Activated CD4-positive, alpha-beta T cell treated with anti-CD3 and anti-CD28 coated beads for 36 hours (primary cell): Measurements from ENCODE around the gene YIPF2. TPM values are rescaled to one million over a fixed set of nuclear protein-coding genes. Genes with fewer than 3 reads are reported as not detected.

Experiments used
- ATAC-seq: fragments of 200-7000 bp; cut with Tn5 transposase; one replicate; pipeline ENCODE4 v1.10.0; 2021; ENCODE audit warnings: mild to moderate bottlenecking, moderate library complexity
- CTCF ChIA-PET: fragments of 350-600 bp; sonication (Branson Sonifier 250); formaldehyde crosslinking; loops from one replicate; lab custom pipeline; 2021; ENCODE audit warnings: antibody characterized with exemption; lab: Charles Lee
- POLR2A ChIA-PET: fragments of 350-600 bp; sonication (Branson Sonifier 250); formaldehyde crosslinking; loops from one replicate; lab custom pipeline; 2021; ENCODE audit warnings: antibody characterized with exemption, inconsistent platforms; lab: Charles Lee
- DNase-seq: peaks from one replicate; pipeline ENCODE4 v3.0.0-alpha.2; 2020
- H3K27ac Mint-ChIP-seq: one replicate; pipeline ENCODE4 v1.8.0; 2021; ENCODE audit warnings: mixed read lengths
- H3K27me3 Mint-ChIP-seq: one replicate; pipeline ENCODE4 v1.8.0; 2021; ENCODE audit warnings: mixed read lengths
- H3K36me3 Mint-ChIP-seq: one replicate; pipeline ENCODE4 v1.8.0; 2021; ENCODE audit warnings: low read depth, mixed read lengths
- H3K4me1 Mint-ChIP-seq: one replicate; pipeline ENCODE4 v1.8.0; 2021; ENCODE audit warnings: mixed read lengths
- H3K4me3 Mint-ChIP-seq: one replicate; pipeline ENCODE4 v1.8.0; 2021; ENCODE audit warnings: mild to moderate bottlenecking, moderate library complexity, mixed read lengths
- H3K9me3 Mint-ChIP-seq: one replicate; pipeline ENCODE4 v1.8.0; 2021; ENCODE audit warnings: low read depth, mixed read lengths
- intact Hi-C, 2 experiments: fragments of 100-400 bp; cut with DNase I in 1 of 2; cut with micrococcal nuclease in 1 of 2; formaldehyde crosslinking; loops; one replicate each; pipeline versions ENCODE4 v1.14.2 to v1.15.1; 2022 to 2024; cut with DNase I, micrococcal nuclease
- total RNA-seq, 2 experiments: library from RNA; stranded (reverse); gene quantifications; one replicate each; pipeline ENCODE4 v1.2.3, GENCODE V29; 2021

YIPF2 gene
- total RNA-seq, 2 experiments from 2014 or later, result 15.8 to 21.3 TPM

DNA sequence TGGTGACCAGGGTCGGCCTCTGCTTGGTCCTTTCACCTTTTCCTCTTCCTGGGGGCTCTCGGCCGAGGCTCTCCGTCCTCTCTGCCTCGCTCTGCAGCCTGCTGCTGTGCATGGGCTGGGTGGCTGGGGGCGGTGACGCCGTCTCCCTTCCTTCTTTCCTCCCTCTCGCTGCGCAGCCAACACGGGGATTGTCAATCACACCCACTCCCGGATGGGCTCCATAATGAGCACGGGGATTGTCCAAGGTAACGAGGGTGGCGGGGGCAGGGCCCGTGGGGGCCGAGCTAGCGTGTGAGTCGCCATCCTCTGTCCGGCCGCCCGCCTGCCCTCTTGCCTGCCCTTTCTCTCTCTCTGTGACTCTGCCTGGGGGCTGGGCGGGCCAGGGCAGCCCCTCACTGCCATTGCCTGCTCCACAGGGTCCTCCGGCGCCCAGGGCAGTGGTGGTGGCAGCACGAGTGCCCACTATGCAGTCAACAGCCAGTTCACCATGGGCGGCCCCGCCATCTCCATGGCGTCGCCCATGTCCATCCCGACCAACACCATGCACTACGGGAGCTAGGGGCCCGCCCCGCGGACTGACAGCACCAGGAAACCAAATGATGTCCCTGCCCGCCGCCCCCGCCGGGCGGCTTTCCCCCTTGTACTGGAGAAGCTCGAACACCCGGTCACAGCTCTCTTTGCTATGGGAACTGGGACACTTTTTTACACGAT, 7.1 kb downstream of the YIPF2 start:
- POLR2A ChIA-PET, result interaction anchor here (1.3 kb wide), 1 partner anchor 29 kb away, joined by 3 read pairs; no protein-coding TSS in a partner anchor
- intact Hi-C loops, result no loop called here
- H3K27me3 Mint-ChIP-seq, result no peaks in the 10 kb centered on the region
- no peak overlapping the region for H3K4me3 Mint-ChIP-seq
- CTCF ChIA-PET, result no interaction called here
- no peak overlapping the region for H3K27ac Mint-ChIP-seq
- H3K36me3 Mint-ChIP-seq, result peaks cover 6% of the 10 kb centered on the region
- ATAC-seq, result no peak
- DNase-seq, result no peak
- H3K9me3 Mint-ChIP-seq, result no peaks in the 10 kb centered on the region
- H3K4me1 Mint-ChIP-seq, result no peaks in the 10 kb centered on the region

DNA sequence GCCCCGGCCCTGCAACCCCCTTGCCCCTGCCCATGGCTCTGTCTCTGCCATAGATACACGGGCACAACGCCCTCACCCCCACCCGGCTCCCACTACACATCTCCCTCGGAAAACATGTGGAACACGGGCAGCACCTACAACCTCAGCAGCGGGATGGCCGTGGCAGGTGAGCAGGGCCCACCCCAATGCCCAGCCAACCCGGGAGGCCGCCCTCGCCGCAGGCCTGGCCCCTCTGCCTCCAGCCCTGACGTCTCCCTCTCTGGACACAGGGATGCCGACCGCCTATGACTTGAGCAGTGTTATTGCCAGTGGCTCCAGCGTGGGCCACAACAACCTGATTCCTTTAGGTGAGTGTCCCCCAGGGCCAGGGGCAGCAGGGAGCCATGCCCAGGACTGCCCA, 7.7 kb downstream of the YIPF2 start:
- H3K36me3 Mint-ChIP-seq, result peaks cover 6% of the 10 kb centered on the region
- DNase-seq (no peak), ATAC-seq (no peak)
- H3K4me3 Mint-ChIP-seq, result no peak overlapping the region
- ChIA-PET CTCF (interaction anchor here (0.7 kb wide), 1 partner anchor 17 kb away, joined by 3 read pairs; no protein-coding TSS in a partner anchor), POLR2A (no interaction called here)
- H3K27me3 Mint-ChIP-seq, result no peaks in the 10 kb centered on the region
- intact Hi-C loops, result no loop called here
- no peaks in the 10 kb centered on the region for H3K9me3 Mint-ChIP-seq
- H3K4me1 Mint-ChIP-seq, result no peaks in the 10 kb centered on the region
- no peak overlapping the region for H3K27ac Mint-ChIP-seq

DNA sequence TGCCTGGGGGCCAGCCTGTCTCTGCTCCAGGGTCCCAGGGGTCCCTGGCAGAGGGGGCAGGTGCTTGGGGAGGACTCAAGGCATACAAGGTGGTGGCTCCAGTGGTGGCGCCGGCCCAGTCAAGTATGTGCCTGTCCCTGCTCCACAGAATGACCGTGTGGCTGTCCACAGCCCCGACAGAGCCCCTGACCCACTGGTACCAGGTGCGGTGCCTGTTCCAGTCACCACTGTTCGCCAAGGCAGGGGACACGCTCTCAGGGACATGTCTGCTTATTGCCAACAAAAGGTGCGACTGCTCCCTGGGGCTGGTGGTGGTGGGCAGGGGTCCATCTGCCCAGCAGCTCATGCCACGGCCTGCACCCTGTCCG, 8.2 kb downstream of the YIPF2 start:
- DNase-seq (no peak), ATAC-seq (no peak)
- no peaks in the 10 kb centered on the region for H3K27me3 Mint-ChIP-seq
- no peak overlapping the region for H3K27ac Mint-ChIP-seq
- no peak overlapping the region for H3K4me3 Mint-ChIP-seq
- ChIA-PET CTCF (interaction anchor here (0.7 kb wide), 1 partner anchor 17 kb away, joined by 3 read pairs; no protein-coding TSS in a partner anchor), POLR2A (no interaction called here)
- H3K9me3 Mint-ChIP-seq, result no peaks in the 10 kb centered on the region
- intact Hi-C loops, result no loop called here
- H3K36me3 Mint-ChIP-seq, result peaks cover 6% of the 10 kb centered on the region
- H3K4me1 Mint-ChIP-seq, result no peaks in the 10 kb centered on the region

DNA sequence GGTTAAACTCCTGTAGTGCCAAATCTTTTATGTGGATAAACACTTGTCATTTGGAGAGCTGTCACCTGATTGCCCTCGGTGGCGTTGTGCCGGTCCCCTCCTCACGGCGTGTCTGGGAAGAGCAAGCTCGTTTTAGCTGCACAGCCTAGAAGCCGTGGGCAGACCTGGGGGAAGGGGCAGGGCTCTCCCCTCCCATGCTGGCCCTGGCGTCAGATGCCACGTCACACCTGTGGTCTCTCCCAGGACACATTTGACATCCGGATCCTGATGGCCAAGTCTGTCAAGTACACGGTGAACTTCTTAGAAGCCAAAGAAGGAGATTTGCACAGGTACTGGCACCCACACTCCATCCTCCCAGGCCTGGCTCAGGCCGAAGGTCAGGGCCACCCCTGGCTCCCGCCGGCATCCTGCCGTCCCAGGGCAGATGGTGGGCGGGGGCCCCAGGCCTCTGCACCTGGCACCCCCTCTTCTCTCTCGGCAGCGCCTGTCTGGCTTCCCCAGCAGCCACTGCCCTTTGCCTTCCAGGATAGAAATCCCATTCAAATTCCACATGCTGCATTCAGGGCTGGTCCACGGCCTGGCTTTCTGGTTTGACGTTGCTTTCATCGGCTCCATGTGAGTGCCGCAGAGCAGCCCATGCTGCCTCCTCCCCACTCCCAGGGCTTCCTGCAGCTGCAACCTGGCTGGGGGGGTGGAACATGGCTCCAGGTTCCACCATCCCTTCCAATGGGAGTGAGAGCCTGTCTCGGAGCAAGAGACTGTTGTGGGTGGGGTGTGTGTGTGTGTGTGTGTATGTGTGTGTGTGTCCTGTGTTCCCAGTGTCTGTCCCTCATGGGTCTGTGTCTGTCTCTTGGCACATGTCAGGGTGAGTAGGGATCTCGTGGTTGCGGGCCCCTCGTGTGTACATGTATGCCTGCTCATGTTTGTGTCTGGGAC, 8.8 kb downstream of the YIPF2 start:
- H3K27me3 Mint-ChIP-seq, result no peaks in the 10 kb centered on the region
- no peaks in the 10 kb centered on the region for H3K4me1 Mint-ChIP-seq
- DNase-seq (no peak), ATAC-seq (no peak)
- intact Hi-C loops, result no loop called here
- CTCF ChIA-PET, result interaction anchor here (0.7 to 1.8 kb wide), 2 partner anchors 16 to 17 kb away, joined by 3 to 8 read pairs; no protein-coding TSS in a partner anchor
- H3K36me3 Mint-ChIP-seq, result peaks cover 6% of the 10 kb centered on the region
- no peaks in the 10 kb centered on the region for H3K9me3 Mint-ChIP-seq
- POLR2A ChIA-PET, result no interaction called here
- H3K4me3 Mint-ChIP-seq, result no peak overlapping the region
- no peak overlapping the region for H3K27ac Mint-ChIP-seq

DNA sequence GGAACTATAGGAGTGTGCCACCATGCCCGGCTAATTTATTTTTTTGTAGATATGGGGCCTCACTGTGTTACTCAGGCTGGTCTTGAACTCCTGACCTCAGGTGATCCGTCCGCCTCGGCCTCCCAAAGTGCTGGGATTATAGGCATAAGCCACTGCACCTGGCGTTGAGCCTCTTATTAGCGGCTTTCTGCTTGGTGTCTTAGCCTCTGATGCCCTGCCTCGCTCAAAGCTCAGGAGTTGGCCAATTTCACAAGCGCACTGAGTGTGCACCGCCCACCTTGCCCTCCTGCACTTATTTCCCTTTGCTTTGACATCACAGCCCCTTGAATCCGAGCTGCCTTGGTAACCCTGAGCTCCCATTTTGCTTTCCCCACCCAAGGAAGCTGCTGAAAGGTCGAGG, 10.1 kb downstream of the YIPF2 start:
- no peak overlapping the region for H3K4me3 Mint-ChIP-seq
- ChIA-PET POLR2A (interaction anchor here (0.6 kb wide), 1 partner anchor 234 kb away, joined by 3 read pairs; no protein-coding TSS in a partner anchor), CTCF (interaction anchor here (0.6 to 1.8 kb wide), 5 partner anchors 9 to 385 kb away, joined by 3 to 8 read pairs (median 3); no protein-coding TSS in a partner anchor)
- H3K36me3 Mint-ChIP-seq, result peaks cover 6% of the 10 kb centered on the region
- H3K4me1 Mint-ChIP-seq, result no peaks in the 10 kb centered on the region
- H3K9me3 Mint-ChIP-seq, result no peaks in the 10 kb centered on the region
- no peaks in the 10 kb centered on the region for H3K27me3 Mint-ChIP-seq
- no peak for DNase-seq
- no peak for ATAC-seq
- H3K27ac Mint-ChIP-seq, result no peak overlapping the region
- intact Hi-C loops, result no loop called here

DNA sequence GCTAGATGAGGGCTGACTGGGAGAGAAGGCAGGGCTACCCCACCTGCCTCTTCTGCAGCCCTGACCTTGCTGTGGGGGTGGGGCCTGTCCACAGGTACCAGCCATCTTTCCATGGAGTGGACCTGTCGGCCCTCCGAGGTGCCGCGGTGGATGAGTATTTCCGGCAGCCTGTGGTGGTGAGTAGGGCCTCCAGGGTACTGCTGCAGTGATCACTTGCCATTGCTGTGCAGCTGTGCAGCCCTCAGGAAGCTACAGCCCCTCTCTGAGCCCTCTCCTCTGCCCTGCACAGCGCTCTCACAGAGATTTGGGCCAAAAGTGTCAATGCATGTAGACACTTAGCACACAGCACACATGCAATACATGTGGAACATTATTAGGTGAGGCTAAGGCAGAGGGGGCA, 11.8 kb downstream of the YIPF2 start:
- no peak for ATAC-seq
- intact Hi-C loops, result no loop called here
- H3K4me3 Mint-ChIP-seq, result no peak overlapping the region
- POLR2A ChIA-PET, result interaction anchor here (0.9 to 1.1 kb wide), 2 partner anchors 20 to 35 kb away, joined by 3 read pairs; no protein-coding TSS in a partner anchor
- no peaks in the 10 kb centered on the region for H3K4me1 Mint-ChIP-seq
- no peaks in the 10 kb centered on the region for H3K9me3 Mint-ChIP-seq
- H3K27ac Mint-ChIP-seq, result no peak overlapping the region
- DNase-seq, result no peak
- H3K36me3 Mint-ChIP-seq, result peaks cover 10% of the 10 kb centered on the region
- no peaks in the 10 kb centered on the region for H3K27me3 Mint-ChIP-seq
- CTCF ChIA-PET, result no interaction called here

DNA sequence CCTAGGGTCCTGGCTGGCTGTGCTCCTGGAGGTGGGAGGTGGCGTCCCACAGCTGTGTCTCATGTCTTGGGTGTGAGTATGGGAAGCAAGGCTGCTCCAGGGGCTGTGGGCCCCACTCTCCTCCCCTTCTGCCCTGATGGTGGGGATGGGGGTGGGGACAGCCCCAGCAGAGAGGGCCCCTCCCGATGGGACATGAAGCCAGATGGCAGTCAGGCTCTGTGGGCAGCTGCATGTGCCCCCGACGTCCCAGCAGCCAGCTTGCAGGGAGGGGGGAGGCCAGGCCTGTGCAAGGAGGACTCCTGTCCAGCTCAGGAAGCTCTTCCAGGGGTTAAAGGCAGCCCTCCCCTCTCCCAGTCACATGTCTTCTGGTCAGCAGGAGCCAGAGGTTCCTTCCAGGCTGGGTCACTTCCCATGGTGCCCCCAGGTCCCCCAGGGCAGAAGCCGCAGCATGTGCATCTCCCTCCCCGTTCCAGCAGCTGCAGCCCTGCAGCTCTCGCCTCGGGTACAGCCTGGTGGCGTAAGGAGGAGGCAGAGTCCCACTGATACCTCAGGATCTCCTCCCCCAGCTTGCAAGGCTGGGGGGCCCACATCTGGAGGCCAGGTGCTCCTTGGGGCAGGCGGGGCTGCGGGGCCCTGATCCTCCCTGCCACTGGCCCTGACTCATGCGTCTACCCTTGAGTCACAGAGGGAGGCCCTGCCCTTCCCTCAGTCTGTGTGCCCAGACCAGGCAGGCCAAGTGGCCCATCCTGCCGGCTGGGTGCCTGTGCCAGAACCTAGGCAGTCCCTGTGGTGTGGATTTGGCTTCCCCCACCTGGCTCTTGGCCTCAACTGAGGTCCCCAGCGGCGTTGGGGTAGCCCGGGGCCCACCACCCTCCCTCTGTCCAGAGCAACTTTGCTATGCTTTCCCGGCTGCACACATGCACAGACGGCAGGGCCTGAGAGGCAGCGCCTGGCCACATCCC, 13.0 kb downstream of the YIPF2 start:
- no peak overlapping the region for H3K4me3 Mint-ChIP-seq
- ChIA-PET CTCF (interaction anchor here (0.6 kb wide), 1 partner anchor 14 kb away, joined by 3 read pairs; no protein-coding TSS in a partner anchor), POLR2A (interaction anchor here (0.6 kb wide), 1 partner anchor 299 kb away, joined by 5 read pairs; no protein-coding TSS in a partner anchor)
- intact Hi-C loops, result no loop called here
- no peaks in the 10 kb centered on the region for H3K9me3 Mint-ChIP-seq
- ATAC-seq (peak; percentile 53), DNase-seq (no peak)
- H3K4me1 Mint-ChIP-seq, result no peaks in the 10 kb centered on the region
- no peaks in the 10 kb centered on the region for H3K27me3 Mint-ChIP-seq
- H3K27ac Mint-ChIP-seq, result no peak overlapping the region
- H3K36me3 Mint-ChIP-seq, result peaks cover 8% of the 10 kb centered on the region

DNA sequence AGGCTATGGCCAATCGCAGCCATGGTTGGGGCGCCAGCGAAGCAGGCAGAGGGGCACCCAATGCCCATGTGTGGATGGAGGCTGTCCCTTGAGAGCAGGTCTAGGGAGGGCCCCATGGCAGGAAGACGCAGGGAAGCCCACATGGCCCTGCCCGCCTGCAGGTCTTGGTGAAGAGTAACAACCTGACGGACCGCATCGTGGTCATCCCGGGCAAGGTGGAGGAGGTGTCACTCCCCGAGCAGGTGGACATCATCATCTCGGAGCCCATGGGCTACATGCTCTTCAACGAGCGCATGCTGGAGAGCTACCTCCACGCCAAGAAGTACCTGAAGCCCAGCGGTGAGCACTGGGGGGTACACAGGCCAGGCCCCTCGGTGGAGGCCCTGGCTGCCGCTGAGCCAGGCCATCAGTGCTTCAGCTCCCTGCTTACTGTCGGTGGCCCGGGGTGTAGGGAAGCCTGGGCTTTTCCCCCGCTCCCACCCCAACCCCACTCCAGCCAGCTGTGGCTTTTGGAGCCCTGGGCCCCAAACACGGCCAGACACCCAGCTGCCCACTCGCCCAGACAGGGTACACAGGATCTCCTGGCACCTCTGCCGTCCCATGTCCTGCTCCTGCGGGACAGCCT, 14.6 kb downstream of the YIPF2 start:
- POLR2A ChIA-PET, result no interaction called here
- ATAC-seq (no peak), DNase-seq (no peak)
- CTCF ChIA-PET, result no interaction called here
- Mint-ChIP-seq H3K36me3 (peaks cover 9% of the 10 kb centered on the region), H3K27ac (no peak overlapping the region), H3K4me1 (no peaks in the 10 kb centered on the region), H3K27me3 (no peaks in the 10 kb centered on the region), H3K9me3 (no peaks in the 10 kb centered on the region), H3K4me3 (no peak overlapping the region)
- intact Hi-C loops, result no loop called here

DNA sequence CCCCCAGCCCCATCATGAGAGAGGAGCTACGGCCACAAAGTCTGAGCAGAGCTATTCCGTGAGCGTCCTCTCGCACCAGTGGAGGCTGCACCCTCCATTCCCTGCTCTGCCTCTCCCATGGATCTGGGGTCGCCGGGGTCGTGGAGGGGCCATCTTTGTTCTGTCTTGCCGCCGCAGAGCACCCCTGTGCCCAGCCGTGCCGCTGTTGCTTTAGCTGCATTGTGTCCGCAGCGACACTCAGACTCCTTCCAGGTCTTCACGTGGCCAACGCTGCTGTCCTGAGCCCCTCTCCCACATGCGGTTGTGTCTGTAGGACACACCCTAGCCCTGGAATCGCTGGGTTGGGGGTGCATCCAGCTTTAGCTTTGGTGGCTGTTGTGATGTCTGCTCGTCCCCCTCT, 15.8 kb downstream of the YIPF2 start:
- no peak overlapping the region for H3K27ac Mint-ChIP-seq
- DNase-seq (no peak), ATAC-seq (no peak)
- CTCF ChIA-PET, result interaction anchor here (1.3 to 1.8 kb wide), 2 partner anchors 13 to 23 kb away, joined by 3 to 4 read pairs; no protein-coding TSS in a partner anchor
- H3K4me1 Mint-ChIP-seq, result no peaks in the 10 kb centered on the region
- peaks cover 11% of the 10 kb centered on the region for H3K36me3 Mint-ChIP-seq
- H3K4me3 Mint-ChIP-seq, result no peak overlapping the region
- POLR2A ChIA-PET, result no interaction called here
- intact Hi-C loops, result no loop called here
- no peaks in the 10 kb centered on the region for H3K27me3 Mint-ChIP-seq
- H3K9me3 Mint-ChIP-seq, result no peaks in the 10 kb centered on the region

DNA sequence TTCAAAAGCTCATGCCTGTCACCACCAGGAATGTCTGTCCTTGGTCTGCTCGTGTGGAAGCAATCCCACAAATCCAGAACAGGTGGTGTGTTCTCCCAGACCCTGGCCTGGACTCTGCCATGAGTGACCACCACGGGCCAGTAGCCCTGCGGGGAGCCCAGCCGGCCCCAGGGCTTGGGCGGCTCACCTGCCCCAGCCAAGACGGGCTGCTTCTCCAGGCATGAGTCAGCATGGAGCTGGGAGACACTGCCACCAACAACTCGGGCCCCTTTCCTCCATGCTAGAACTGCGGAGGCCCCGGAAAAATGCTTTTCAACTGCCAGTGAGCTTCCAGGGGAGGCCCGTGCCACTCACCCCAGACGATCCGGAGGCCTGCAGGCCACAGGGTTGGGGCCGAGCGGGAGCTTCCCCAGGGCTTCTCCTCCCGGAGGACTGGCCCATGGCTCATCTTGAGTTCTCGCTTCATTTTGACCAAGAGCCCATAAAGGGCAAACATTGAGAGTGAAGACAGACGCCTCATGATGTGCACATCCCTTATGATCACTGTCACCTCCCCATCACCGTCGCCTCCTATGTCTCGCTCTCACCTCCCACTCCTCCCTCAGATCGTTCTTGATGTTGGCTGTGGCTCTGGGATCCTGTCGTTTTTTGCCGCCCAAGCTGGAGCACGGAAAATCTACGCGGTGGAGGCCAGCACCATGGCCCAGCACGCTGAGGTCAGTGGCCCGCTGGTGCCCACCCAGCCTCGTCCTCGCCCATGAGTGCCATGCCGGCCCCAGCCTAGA, 16.7 kb downstream of the YIPF2 start:
- CTCF ChIA-PET, result interaction anchor here (0.6 to 1.8 kb wide), 4 partner anchors 12 to 124 kb away, joined by 3 to 4 read pairs (median 4); no protein-coding TSS in a partner anchor
- peaks cover 11% of the 10 kb centered on the region for H3K36me3 Mint-ChIP-seq
- POLR2A ChIA-PET, result no interaction called here

More for the DNA sequence above, 16.7 kb downstream of the YIPF2 start:
- no peak for DNase-seq
- H3K4me1 Mint-ChIP-seq, result no peaks in the 10 kb centered on the region
- H3K27me3 Mint-ChIP-seq, result no peaks in the 10 kb centered on the region
- no peaks in the 10 kb centered on the region for H3K9me3 Mint-ChIP-seq
- H3K27ac Mint-ChIP-seq, result no peak overlapping the region
- intact Hi-C loops, result no loop called here
- no peak overlapping the region for H3K4me3 Mint-ChIP-seq
- no peak for ATAC-seq
